Measurements from ENCODE around the gene IMPG2. TPM values are rescaled to one million over a fixed set of nuclear protein-coding genes. Genes with fewer than 3 reads are reported as not detected.

Gene IMPG2
- total RNA-seq, 1 donor from 2014 or later: 0.50 TPM

DNA sequence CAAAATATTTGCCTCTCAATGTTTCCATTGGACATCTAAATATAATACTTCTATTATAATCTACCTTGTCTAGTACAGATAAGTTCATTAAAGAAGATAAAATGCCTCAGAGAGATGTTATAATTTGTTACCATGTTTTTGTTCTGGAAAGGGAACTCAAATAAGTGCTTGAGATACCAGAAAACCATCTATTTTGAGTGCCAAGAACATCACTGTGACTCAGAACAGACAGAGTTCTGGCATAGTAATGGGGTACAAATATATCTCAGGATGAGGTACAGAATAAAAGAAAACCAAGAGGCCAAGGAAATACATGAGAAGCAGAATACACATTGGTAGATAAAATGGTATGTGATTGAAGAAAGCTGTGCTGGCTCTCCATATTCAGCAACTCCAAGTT is 58.9 kb downstream of the IMPG2 start:
- TF ChIP-seq, protein P1, sequence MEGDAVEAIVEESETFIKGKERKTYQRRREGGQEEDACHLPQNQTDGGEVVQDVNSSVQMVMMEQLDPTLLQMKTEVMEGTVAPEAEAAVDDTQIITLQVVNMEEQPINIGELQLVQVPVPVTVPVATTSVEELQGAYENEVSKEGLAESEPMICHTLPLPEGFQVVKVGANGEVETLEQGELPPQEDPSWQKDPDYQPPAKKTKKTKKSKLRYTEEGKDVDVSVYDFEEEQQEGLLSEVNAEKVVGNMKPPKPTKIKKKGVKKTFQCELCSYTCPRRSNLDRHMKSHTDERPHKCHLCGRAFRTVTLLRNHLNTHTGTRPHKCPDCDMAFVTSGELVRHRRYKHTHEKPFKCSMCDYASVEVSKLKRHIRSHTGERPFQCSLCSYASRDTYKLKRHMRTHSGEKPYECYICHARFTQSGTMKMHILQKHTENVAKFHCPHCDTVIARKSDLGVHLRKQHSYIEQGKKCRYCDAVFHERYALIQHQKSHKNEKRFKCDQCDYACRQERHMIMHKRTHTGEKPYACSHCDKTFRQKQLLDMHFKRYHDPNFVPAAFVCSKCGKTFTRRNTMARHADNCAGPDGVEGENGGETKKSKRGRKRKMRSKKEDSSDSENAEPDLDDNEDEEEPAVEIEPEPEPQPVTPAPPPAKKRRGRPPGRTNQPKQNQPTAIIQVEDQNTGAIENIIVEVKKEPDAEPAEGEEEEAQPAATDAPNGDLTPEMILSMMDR (IDR thresholded peaks at IDR 0.05): no peak
- Mint-ChIP-seq H3K36me3 (ENCODE audit: low read depth) (peaks cover 11% of the 10 kb centered on the region), H3K27me3 (ENCODE audit: low read depth) (no peaks in the 10 kb centered on the region), H3K4me1 (ENCODE audit: low read depth) (peaks cover 37% of the 10 kb centered on the region), H3K9me3 (ENCODE audit: low read depth) (peaks cover 11% of the 10 kb centered on the region), H3K4me3 (ENCODE audit: unreplicated experiment) (no peak overlapping the region), H3K27ac (ENCODE audit: unreplicated experiment) (peak overlapping the region; percentile 9)
- DNase-seq (ENCODE audit: low spot score): no peak

- no peak overlapping the region for H3K27ac Mint-ChIP-seq (ENCODE audit: unreplicated experiment)
- TF ChIP-seq, protein P1 (IDR thresholded peaks at IDR 0.05): no peak
- no peaks in the 10 kb centered on the region for H3K27me3 Mint-ChIP-seq (ENCODE audit: low read depth)
- H3K4me1 Mint-ChIP-seq (ENCODE audit: low read depth): peaks cover 40% of the 10 kb centered on the region
- no peaks in the 10 kb centered on the region for H3K9me3 Mint-ChIP-seq (ENCODE audit: low read depth)
- H3K4me3 Mint-ChIP-seq (ENCODE audit: unreplicated experiment): no peak overlapping the region
- H3K36me3 Mint-ChIP-seq (ENCODE audit: low read depth): peaks cover 4% of the 10 kb centered on the region
- no peak for DNase-seq (ENCODE audit: low spot score)
Observed at GRCh38 chr3:101259485-101260341, 60.7 kb downstream of the IMPG2 start.

DNA sequence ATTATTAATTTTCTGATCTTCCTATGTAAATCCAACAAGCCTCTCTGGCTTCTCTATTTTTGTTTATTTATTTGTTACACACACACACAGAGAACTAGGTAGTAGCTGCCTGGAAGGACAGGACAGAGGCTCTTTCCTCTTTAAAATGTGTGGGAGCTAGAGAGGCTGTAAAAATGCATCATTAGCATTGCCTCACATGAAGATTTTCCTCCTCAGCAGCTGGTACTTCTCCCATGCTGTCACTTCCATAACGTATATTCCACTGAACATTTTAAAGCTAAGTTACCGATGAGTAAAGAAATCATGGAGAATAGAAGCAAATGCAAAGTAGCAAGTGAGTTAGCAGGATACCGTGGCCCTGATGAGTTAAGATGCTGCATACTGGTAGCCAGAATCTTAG is 63.9 kb downstream of the IMPG2 start:
- no peaks in the 10 kb centered on the region for H3K9me3 Mint-ChIP-seq (ENCODE audit: low read depth)
- peaks cover 34% of the 10 kb centered on the region for H3K4me1 Mint-ChIP-seq (ENCODE audit: low read depth)
- peaks cover 2% of the 10 kb centered on the region for H3K36me3 Mint-ChIP-seq (ENCODE audit: low read depth)
- TF ChIP-seq, protein P1 (IDR thresholded peaks at IDR 0.05): no peak
- no peaks in the 10 kb centered on the region for H3K27me3 Mint-ChIP-seq (ENCODE audit: low read depth)
- no peak for DNase-seq (ENCODE audit: low spot score)
- H3K27ac Mint-ChIP-seq (ENCODE audit: unreplicated experiment): no peak overlapping the region
- H3K4me3 Mint-ChIP-seq (ENCODE audit: unreplicated experiment): no peak overlapping the region

- TF ChIP-seq, protein P1 (IDR thresholded peaks at IDR 0.05): no peak
- Mint-ChIP-seq H3K36me3 (ENCODE audit: low read depth) (peaks cover 2% of the 10 kb centered on the region), H3K4me3 (ENCODE audit: unreplicated experiment) (no peak overlapping the region)
Observed at GRCh38 chr3:101255441-101255840, 64.9 kb downstream of the IMPG2 start.

DNA sequence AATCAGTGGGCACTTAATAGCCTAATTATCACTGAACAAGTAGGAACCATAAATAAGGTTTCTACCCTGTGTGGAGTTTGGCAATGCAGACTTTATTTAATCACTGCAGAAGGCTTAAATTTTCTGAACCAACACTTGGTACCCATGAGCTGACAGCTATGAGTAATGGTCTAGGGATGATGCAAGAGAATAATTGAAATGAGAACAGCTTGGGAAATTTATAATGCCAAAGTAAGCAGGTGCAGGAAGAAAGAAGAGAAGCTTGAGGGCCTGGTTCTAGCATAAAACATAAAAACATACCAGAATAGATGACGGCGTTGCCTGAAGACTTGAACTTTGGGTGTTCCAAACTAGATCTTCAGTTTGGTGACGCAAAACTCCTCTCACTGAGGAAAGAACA is 67.0 kb downstream of the IMPG2 start:
- Mint-ChIP-seq H3K27me3 (ENCODE audit: low read depth) (no peaks in the 10 kb centered on the region), H3K4me1 (ENCODE audit: low read depth) (peaks cover 29% of the 10 kb centered on the region), H3K36me3 (ENCODE audit: low read depth) (no peaks in the 10 kb centered on the region), H3K27ac (ENCODE audit: unreplicated experiment) (peak overlapping the region; percentile 58), H3K4me3 (ENCODE audit: unreplicated experiment) (no peak overlapping the region), H3K9me3 (ENCODE audit: low read depth) (no peaks in the 10 kb centered on the region)
- no peak for DNase-seq (ENCODE audit: low spot score)
- TF ChIP-seq, protein P1 (IDR thresholded peaks at IDR 0.05): no peak

More at GRCh38 chr3:101255441-101255840, 64.9 kb downstream of the IMPG2 start:
- Mint-ChIP-seq H3K27ac (ENCODE audit: unreplicated experiment) (no peak overlapping the region), H3K27me3 (ENCODE audit: low read depth) (no peaks in the 10 kb centered on the region), H3K4me1 (ENCODE audit: low read depth) (peaks cover 23% of the 10 kb centered on the region), H3K9me3 (ENCODE audit: low read depth) (no peaks in the 10 kb centered on the region)
- DNase-seq (ENCODE audit: low spot score): no peak

All from chondrocyte (in vitro differentiated cells).